HG03196 (cell line): ENCODE results near the gene ZNF491.
"Not testable (repeated sequence)": the region's sequence is repeated elsewhere in the genome, so short reads cannot be mapped to it uniquely, and the experiment has no call there.

Experiments
- ATAC-seq: cut with Tn5 transposase; IDR thresholded peaks from one replicate; pipeline ENCODE4 v1.9.1; 2021; ENCODE audit not compliant: unreplicated experiment

ZNF491 gene

DNA sequence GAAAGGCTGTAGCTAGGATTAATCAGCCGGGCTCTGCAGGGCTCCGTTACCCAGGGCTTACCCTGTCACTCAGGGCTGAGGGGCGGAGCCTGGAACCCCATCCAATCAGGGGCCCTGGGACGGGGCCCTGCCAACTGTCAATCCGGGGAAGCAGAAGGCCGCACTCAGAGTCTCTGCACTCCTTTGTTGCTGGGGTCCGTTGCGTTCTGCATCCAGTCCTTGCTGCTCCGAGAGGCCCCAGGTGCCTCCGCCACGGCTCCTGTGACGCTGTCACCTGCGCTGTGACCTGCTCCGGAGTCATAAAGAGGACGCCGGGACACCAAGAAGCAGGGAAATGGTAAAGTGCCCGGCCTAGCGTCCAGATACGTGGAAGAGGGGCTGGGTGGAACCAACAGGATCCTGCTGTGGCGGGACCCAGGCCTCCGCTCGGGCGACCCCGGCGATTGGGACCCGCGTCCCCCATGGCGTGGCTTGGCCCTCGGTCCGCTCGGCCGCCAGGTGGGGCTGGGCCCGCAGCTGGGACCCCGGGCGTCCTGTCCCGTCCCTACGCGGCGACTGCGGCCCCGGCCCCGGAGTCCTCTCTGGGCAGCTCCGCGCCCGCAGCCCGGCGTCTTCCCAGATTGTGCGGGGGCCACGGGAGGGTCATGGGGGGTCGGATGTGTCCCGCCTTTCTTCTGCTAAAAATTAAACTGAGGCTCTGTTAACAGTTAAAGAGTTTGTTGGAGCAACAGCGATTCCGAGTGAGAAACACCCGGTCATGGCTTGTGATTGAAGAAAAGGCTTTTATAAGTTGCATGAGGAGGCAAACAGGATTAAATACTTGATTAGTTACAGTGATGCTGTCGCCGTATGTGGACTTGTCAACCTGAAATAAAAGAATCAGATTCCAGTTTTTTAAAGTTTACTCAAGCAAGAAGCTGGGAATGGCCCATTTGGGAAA lies at the start of gene ZNF491:
Gene ZNF491 (plus strand): TSS at position 133 of the 940 bp plus-strand sequence. CDS start 7,431 bp downstream, outside the sequence.
- peak; percentile 90 for ATAC-seq

GRCh38 chr19:11749751-11750150 lies 48.6 kb upstream of the ZNF491 start:
- no peak for ATAC-seq

DNA sequence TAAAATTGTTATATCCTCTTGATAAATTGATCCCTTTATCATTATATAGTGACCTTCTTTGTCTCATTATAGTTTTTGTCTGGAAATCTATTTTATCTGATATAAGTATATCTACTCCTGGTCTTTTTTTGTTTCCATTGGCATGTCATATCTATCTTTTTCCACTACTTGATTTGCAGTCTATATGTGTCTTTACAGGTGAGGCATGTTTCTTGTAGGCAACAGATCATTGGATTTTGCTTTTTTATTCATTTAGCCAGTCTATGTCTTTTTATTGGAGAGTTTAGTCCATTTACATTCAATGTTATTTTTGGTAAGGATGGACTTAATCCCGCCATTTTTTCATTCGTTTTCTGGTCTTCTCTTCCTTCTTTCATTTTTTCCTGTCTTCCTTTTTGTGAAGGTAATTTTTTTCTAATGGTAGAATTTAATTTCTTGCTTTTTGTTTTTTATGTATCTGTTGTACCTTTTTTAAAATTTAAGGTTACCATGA lies 46.0 kb upstream of the ZNF491 start:
- ATAC-seq, result no peak

GRCh38 chr19:11754663-11755062 lies 43.7 kb upstream of the ZNF491 start:
- no peak for ATAC-seq

DNA sequence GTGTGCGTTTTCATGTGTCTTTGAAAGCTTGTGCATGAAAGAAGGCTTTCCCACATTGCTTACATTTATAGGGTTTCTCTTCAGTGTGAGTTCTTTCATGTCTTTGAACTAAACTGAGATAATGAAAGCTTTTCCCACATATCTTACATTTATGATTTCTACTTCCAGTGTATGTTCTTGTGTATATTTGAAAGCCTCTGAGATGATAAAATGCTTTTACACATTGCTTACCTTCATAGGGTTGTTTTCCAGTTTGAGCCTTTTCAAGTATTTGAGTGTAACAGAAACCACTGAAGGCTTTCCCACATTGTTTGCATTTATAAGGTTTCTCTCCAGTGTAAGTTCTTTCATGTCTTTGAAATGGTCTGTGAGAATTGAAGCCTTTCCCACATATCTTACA lies 41.4 kb upstream of the ZNF491 start:
- no peak for ATAC-seq

DNA sequence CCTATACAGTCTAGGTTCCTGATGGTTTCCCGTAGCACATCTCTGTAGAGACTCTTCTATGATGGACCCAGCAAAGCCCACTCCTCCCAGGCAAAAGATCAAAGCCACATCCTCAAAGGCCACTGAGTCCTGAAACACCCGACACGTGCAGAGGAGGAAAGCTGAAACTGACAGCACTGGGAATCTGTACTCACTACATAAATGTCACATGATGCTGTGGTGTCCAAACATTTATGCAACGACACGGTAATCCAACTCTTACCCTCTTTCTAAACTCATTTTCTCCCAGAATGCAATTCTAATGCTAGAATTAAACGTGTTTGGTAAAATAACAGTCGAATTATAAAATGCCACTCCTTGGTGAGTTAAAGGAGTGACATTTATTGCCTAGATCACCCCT lies 38.5 kb upstream of the ZNF491 start:
- no peak for ATAC-seq

- no peak for ATAC-seq
Measured at GRCh38 chr19:11763117-11763516, 35.2 kb upstream of the ZNF491 start.

DNA sequence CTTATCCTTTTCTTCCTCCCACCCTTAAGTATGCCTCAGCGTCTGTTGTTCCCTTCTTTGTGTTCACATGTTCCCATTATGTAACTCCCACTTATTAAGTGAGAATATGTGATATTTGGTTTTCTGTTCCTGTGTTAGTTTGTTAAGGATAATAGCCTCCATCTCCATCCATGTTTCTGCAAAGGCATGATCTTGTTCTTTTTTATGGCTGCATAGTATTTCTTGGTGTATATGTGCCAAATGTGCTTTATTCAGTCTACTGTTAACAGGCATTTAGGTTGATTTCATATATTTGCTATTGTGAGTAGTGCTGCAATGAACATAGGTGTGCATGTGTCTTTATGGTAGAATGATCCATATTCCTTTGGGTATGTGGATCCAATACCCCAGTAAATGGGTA lies 34.7 kb upstream of the ZNF491 start:
- ATAC-seq, result no peak

- ATAC-seq, result peak; percentile 89
Measured at GRCh38 chr19:11766597-11767591, 31.4 kb upstream of the ZNF491 start, which contains the start of gene ZNF441. ZNF441 (plus strand) TSS chr19:11767000; CDS start chr19:11767194, 194 bp downstream.

DNA sequence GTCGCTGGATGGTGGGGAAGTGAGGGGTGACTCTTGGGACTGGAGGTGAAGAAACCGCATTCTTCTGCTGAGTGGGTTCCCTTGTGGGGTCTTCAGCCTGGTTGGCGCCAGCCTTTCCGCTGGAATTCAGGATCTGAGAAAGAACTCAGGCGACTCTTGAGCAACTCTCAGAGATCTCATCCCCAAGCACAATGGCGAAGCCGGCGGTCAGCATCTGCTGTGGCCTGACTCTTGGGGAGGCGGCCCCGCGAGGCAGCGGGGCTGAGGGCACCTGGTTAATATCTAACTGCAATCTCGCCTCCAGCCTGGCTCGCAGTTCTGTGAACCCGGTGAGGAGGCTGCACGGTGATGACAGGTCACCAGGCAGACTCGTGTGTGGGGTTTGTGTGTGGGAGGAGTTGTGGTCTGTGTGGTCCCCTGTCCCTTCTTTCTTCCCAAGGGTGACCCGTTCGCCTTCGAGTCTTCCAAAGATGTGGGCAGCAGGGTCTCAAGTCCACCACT lies 30.6 kb upstream of the ZNF491 start:
- peak; percentile 32 for ATAC-seq

DNA sequence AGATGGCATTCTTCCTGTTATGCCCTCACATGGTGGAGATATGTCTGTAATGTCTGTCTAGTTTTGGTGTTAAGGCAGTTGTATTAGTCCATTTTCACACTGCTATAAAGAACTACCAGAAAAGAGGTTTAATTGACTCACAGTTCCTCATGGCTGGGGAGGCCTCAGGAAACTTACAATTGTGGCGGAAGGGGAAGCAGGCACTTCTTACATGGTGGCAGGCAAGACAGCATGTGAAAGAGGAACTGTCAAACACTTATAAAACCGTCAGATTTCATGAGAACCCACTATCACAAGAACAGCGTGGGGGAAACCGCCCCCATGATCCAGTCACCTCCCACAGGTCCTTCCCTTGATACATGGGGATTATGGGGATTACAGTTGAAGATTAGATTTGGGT lies 28.3 kb upstream of the ZNF491 start:
- ATAC-seq, result no peak

GRCh38 chr19:11771520-11771919 lies 26.8 kb upstream of the ZNF491 start:
- ATAC-seq, result not testable (repeated sequence)

DNA sequence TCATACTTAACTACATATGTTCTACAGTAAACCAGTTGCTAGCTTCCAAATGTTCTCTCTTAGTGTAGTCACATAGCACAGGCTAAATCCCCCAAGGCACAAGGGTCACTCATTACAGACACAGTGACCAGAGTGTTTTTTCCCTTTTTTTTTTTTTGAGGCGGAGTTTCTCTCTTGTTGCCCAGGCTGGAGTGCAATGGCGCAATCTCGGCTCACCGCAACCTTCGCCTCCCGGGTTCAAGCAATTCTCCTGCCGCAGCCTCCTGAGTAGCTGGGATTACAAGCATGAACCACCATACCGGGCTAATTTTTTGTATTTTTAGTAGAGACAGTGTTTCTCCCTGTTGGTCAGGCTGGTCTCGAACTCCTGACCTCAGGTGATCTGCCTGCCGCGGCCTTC lies 21.7 kb upstream of the ZNF491 start:
- not testable (repeated sequence) for ATAC-seq

GRCh38 chr19:11780431-11781020 lies 17.8 kb upstream of the ZNF491 start:
- no peak for ATAC-seq

DNA sequence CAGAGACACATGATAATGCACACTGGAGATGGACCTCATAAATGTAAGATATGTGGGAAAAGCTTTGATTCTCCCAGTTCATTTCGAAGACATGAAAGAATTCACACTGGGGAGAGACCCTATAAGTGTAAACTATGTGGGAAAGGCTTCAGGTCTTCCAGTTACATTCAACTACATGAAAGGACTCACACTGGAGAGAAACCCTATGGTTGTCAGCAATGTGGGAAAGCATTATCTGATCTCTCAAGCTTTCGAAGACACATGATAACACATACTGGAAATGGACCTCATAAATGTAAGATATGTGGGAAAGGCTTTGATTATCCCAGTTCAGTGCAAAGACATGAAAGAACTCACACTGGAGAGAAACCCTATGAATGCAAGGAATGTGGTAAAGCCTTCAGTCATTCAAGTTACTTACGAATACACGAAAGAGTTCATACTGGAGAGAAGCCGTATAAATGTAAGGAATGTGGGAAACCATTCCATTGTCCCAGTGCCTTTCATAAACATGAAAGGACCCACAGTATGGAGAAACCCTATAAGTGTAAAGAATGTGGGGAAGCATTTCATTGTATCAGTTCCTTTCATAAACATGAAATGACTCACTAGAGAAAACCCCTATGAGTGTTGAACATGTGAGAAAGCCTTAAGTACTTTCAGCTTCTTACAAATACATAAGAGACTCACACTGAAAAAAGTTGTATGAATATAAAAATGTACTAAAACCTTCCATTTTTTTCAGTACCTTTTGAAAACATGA lies 16.8 kb upstream of the ZNF491 start:
- ATAC-seq, result no peak

- ATAC-seq, result no peak
Measured at GRCh38 chr19:11783767-11784166, 14.6 kb upstream of the ZNF491 start.

DNA sequence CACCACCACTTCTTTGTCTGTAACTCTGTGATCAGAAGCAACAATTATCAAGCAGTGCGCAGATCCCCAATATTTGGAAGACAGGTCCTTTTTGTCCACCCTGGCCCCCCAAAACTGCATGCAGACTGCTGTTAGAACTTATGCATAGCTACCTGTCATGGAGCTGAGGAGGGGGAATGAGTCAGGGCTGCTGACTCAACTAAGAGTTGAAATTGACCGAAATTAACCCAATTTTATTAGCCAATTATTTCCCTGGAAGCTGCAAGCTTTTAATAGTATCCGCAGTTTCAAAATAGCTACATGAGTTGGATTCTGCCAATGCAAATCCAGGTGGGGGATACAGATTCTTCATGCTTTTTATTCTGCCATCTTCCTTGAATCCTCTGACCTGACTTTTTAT lies 14.0 kb upstream of the ZNF491 start:
- ATAC-seq, result no peak

DNA sequence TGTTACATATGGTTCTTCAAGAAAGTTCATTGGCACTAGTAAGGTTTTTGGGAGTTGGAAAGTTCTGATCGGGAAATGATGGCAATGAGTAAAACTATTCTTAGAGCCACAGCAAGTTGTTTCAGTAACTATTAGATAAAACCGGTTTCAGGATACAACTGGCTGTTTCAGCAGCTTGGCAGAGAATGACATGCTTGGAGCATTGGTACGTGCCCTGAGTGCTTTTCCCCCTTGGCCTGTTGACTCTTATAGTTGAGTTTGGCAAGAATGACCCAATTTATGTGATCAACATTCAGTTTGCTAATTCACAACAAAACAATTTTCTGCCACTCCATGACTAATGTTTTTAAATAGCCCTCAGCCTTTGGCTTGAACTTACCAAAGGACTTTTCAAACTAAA lies 10.8 kb upstream of the ZNF491 start:
- no peak for ATAC-seq

- no peak for ATAC-seq
Measured at GRCh38 chr19:11792942-11793341, 5.4 kb upstream of the ZNF491 start.

- peak; percentile 70 for ATAC-seq
Measured at GRCh38 chr19:11797491-11797890, 832 bp upstream of the ZNF491 start.
